ENCODE results near the gene FN3K. TPM values are rescaled to one million over a fixed set of nuclear protein-coding genes. Genes with fewer than 3 reads are reported as not detected.

Gene FN3K
- total and polyA plus RNA-seq, 2 of the 13 experiments (the other 11 are each of a cell fraction or from before 2014, with no cell fraction given): 3.5 to 12.2 TPM

- Histone ChIP-seq H3K36me3 (replicated peaks in 1 of 2; ENCODE audit: control insufficient read depth in 1 of 2, insufficient read depth in 2 of 2, low read length in 2 of 2) (peaks cover 18 to 31% of the 10 kb centered on the region in 2 experiments), H3K27ac (ENCODE audit: extremely low read length, insufficient read depth, low read length) (peak overlapping the region; percentile 73), H3K79me2 (ENCODE audit: insufficient read depth, low read length) (peaks cover 18% of the 10 kb centered on the region), H2AFZ (ENCODE audit: low read length) (no peak overlapping the region), H3K27me3 (ENCODE audit: control insufficient read depth in 1 of 2, insufficient read depth in 2 of 2, low read length in 2 of 2) (no peaks in the 10 kb centered on the region), H3K4me2 (ENCODE audit: low read depth, low read length) (peak overlapping the region; percentile 68), H3K9me3 (ENCODE audit: low read length) (peaks cover 24% of the 10 kb centered on the region), H4K20me1 (ENCODE audit: insufficient read depth, low read length) (no peaks in the 10 kb centered on the region), H3K4me3 (replicated peaks in 1 of 3; ENCODE audit: insufficient read depth in 1 of 3, low read depth in 2 of 3, low read length in 3 of 3) (peak overlapping the region in 1 of 3 experiments; percentile 39; a peak in 2 of 6 replicates), H3K4me1 (ENCODE audit: insufficient read depth, low read length) (peaks cover 66% of the 10 kb centered on the region), H3K9ac (ENCODE audit: insufficient read depth, low read depth, low read length) (peak overlapping the region; percentile 59)
- DNase-seq (ENCODE audit: low spot score) (peak; percentile 98), FAIRE-seq (peak; percentile 93), ATAC-seq (peak; percentile 87)
- POLR2A ChIA-PET: interaction anchor here (0.6 to 1.9 kb wide), 11 partner anchors 9 to 169 kb away, joined by 3 to 25 read pairs (median 4); partner anchors contain the start of gene FN3KRP
- intact Hi-C loops (cut with micrococcal nuclease; ENCODE audit: unreplicated experiment) (loop anchor here (1.0 to 2.0 kb wide), 4 partner anchors 14 to 37 kb away; partner anchors contain the start of gene TBCD), in situ Hi-C loops (cut with HindIII; ENCODE audit: extremely low pct_ligation_motif_present, low pct_unique_long_range_greater_than_20kb) (no loop called here)
- WGBS (ENCODE audit: low lambda C conversion rate): 9% methylated on average over 19 of the region's 26 CpGs
- TSS peak; percentile 7 for BruUV-seq (replicated peaks)
- CTCF ChIA-PET (ENCODE audit: low intra/inter-chr PET ratio, low total read pairs): interaction anchor here (0.8 kb wide), 1 partner anchor 29 kb away, joined by 4 read pairs; no protein-coding TSS in a partner anchor
- TF ChIP-seq ZNF883 (CRISPR knock-in tag; IDR thresholded peaks at IDR 0.05; ENCODE audit: not compliant biosample characterization) (peak; percentile 100), TRIM24 (CRISPR knock-in tag; IDR thresholded peaks at IDR 0.05) (no peak; the same call in 1 of the 2 replicates), ZMAT5 (CRISPR knock-in tag; IDR thresholded peaks at IDR 0.05; ENCODE audit: borderline replicate concordance, low read depth) (no peak), ZNF558 (CRISPR knock-in tag; IDR thresholded peaks at IDR 0.05; ENCODE audit: borderline replicate concordance) (peak; percentile 98), ZNF326 (CRISPR knock-in tag; IDR thresholded peaks at IDR 0.05; ENCODE audit: borderline replicate concordance) (no peak), ZNF484 (CRISPR knock-in tag; IDR thresholded peaks at IDR 0.05; ENCODE audit: borderline replicate concordance, low read depth) (no peak; the same call in 1 of the 2 replicates), ZNF30 (CRISPR knock-in tag; IDR thresholded peaks at IDR 0.05) (peak; percentile 98), ZNF234 (CRISPR knock-in tag; conservative IDR thresholded peaks at IDR 0.05) (peak; percentile 95; the same call in 1 of the 2 replicates), BATF2 (CRISPR knock-in tag; IDR thresholded peaks at IDR 0.05) (peak; percentile 99), ZFP1 (CRISPR knock-in tag; IDR thresholded peaks at IDR 0.05) (peak; percentile 99), TCF7L2 (IDR thresholded peaks at IDR 0.05; ENCODE audit: low read depth, low read length) (no peak), GATA4 (IDR thresholded peaks at IDR 0.05; ENCODE audit: borderline replicate concordance, low read depth) (no peak; the same call in 1 of the 2 replicates), ZNF619 (CRISPR knock-in tag; IDR thresholded peaks at IDR 0.05) (0 out of 2 replicates have a peak, but pooled peaks have one; percentile 79), STAG1 (CRISPR knock-in tag; IDR thresholded peaks at IDR 0.05) (no peak), ZNF10 (CRISPR knock-in tag; IDR thresholded peaks at IDR 0.05; ENCODE audit: borderline replicate concordance, low read depth) (no peak), CENPX (CRISPR knock-in tag; IDR thresholded peaks at IDR 0.05) (no peak), CBX1 (IDR thresholded peaks at IDR 0.05; ENCODE audit: low read depth) (peak; percentile 48), ZNF879 (CRISPR knock-in tag; IDR thresholded peaks at IDR 0.05) (peak; percentile 99)
- TF ChIP-seq, protein P1, sequence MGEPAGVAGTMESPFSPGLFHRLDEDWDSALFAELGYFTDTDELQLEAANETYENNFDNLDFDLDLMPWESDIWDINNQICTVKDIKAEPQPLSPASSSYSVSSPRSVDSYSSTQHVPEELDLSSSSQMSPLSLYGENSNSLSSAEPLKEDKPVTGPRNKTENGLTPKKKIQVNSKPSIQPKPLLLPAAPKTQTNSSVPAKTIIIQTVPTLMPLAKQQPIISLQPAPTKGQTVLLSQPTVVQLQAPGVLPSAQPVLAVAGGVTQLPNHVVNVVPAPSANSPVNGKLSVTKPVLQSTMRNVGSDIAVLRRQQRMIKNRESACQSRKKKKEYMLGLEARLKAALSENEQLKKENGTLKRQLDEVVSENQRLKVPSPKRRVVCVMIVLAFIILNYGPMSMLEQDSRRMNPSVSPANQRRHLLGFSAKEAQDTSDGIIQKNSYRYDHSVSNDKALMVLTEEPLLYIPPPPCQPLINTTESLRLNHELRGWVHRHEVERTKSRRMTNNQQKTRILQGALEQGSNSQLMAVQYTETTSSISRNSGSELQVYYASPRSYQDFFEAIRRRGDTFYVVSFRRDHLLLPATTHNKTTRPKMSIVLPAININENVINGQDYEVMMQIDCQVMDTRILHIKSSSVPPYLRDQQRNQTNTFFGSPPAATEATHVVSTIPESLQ (CRISPR knock-in tag; conservative IDR thresholded peaks at IDR 0.05): peak; percentile 91; the same call in 1 of the 2 replicates
These were observed 2.8 kb downstream of the FN3K start for GRCh38 chr17:82737967-82738877.
